Cardiac muscle cell (in vitro differentiated cells and primary cell): Measurements from ENCODE around the gene PDGFC. TPM values are rescaled to one million over a fixed set of nuclear protein-coding genes. Genes with fewer than 3 reads are reported as not detected.

Experiments used
- DNase-seq, 2 donors: peaks; one replicate each; pipeline versions ENCODE4 v3.0.0 to v3.0.0-alpha.2; 2010 to 2017; ENCODE audit warnings: low read depth in 1 of 2, low spot score in 1 of 2
- H3K27ac ChIP-seq: fragments of 200-600 bp; sonication (generic); 2 replicates; pipeline ENCODE4 v1.5.1; 2016
- H3K27me3 ChIP-seq: fragments of 200-600 bp; sonication (generic); 2 replicates; pipeline ENCODE4 v1.6.0; 2016; ENCODE audit warnings: control low read depth
- H3K36me3 ChIP-seq: fragments of 200-600 bp; sonication (generic); 2 replicates; pipeline ENCODE4 v1.5.1; 2016; ENCODE audit warnings: control low read depth
- H3K4me1 ChIP-seq: fragments of 200-600 bp; sonication (generic); 2 replicates; pipeline ENCODE4 v1.8.1; 2017; ENCODE audit warnings: low read depth, mild to moderate bottlenecking, mixed run types
- H3K4me3 ChIP-seq: fragments of 200-600 bp; sonication (generic); 2 replicates; pipeline ENCODE4 v1.5.1; 2016; ENCODE audit warnings: mild to moderate bottlenecking
- H3K9me3 ChIP-seq: fragments of 200-600 bp; sonication (generic); 2 replicates; pipeline ENCODE4 v1.5.1; 2017; ENCODE audit warnings: low read depth, mild to moderate bottlenecking, control low read depth
- CTCF ChIP-seq: IDR thresholded peaks from 2 replicates; pipeline ENCODE4 v1.5.1; 2012; ENCODE audit warnings: low read depth, mild to moderate bottlenecking, low read length
- polyA plus RNA-seq: library from polyadenylated mRNA; unstranded; fragments of >200 nt; fragmentation: Nextera tagmentation; extraction: Ambion mirVana; gene quantifications from 2 replicates; pipeline ENCODE4 v1.2.1, GENCODE V29; 2016
- total RNA-seq: library from RNA; depleted of rRNA; stranded (reverse); fragments of >200 nt; gene quantifications from 2 replicates; pipeline ENCODE4 v1.2.3, GENCODE V29; 2016

Gene PDGFC
- total and polyA plus RNA-seq, 2 experiments from 2014 or later = 6.9 to 18.2 TPM

- no peaks in the 10 kb centered on the region for H3K9me3 ChIP-seq
- H3K36me3 ChIP-seq = no peaks in the 10 kb centered on the region
- no peaks in the 10 kb centered on the region for H3K27me3 ChIP-seq
- DNase-seq = no peak
- no peak overlapping the region for H3K27ac ChIP-seq
- no peak for TF ChIP-seq CTCF
- no peaks in the 10 kb centered on the region for H3K4me1 ChIP-seq
- no peak overlapping the region for H3K4me3 ChIP-seq
Observed at GRCh38 chr4:156956359-156956758, 15.2 kb downstream of the PDGFC start.

GRCh38 chr4:156954587-156954986 is 17.0 kb downstream of the PDGFC start:
- no peaks in the 10 kb centered on the region for H3K27me3 ChIP-seq
- no peak for TF ChIP-seq CTCF
- H3K4me1 ChIP-seq = no peaks in the 10 kb centered on the region
- H3K9me3 ChIP-seq = no peaks in the 10 kb centered on the region
- H3K27ac ChIP-seq = no peak overlapping the region
- H3K4me3 ChIP-seq = no peak overlapping the region
- DNase-seq = no peak
- H3K36me3 ChIP-seq = no peaks in the 10 kb centered on the region

DNA sequence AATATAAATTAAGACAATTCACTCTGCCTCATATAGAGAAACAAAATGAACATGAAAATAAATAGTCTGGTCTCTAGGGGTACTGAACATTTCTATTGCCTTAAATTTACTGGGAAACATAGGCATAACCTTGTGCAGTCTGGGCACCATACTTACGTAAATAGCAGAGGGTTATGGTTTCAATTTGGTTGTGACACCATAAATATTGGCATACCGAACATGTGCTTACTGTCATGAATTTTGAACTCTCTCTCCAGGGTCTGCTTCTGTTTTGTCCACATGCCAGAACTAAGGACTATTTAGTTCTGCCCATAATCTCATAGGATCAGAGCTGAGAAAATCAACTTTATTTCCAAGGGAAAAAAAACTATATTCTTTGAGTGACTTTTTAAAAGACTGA is 17.6 kb downstream of the PDGFC start:
- no peak for DNase-seq
- no peak for TF ChIP-seq CTCF

DNA sequence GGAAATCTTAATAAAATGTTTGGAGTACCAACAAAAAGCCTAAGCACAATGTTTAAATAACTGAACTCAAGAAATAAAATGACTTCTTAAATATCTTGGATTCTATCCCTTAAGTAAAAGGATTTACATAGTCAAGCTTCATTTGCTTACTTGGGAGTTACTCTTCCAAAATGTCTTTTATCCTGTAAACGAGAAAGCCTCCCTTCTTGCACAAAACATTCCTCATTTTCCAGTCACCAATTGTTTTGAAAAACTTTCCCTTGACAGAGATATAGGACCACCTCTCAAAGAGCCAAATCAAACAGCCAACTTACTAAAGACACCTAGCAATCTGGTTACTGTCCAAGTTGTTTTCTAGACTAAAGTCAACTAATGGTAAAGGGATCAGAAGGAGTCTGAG is 18.6 kb downstream of the PDGFC start:
- no peaks in the 10 kb centered on the region for H3K27me3 ChIP-seq
- TF ChIP-seq CTCF = no peak
- H3K4me1 ChIP-seq = no peaks in the 10 kb centered on the region
- H3K4me3 ChIP-seq = no peak overlapping the region
- no peaks in the 10 kb centered on the region for H3K9me3 ChIP-seq
- H3K36me3 ChIP-seq = no peaks in the 10 kb centered on the region
- H3K27ac ChIP-seq = no peak overlapping the region
- DNase-seq = no peak

More for the DNA sequence above, 17.6 kb downstream of the PDGFC start:
- Histone ChIP-seq H3K9me3 (no peaks in the 10 kb centered on the region), H3K4me3 (no peak overlapping the region), H3K4me1 (no peaks in the 10 kb centered on the region), H3K27me3 (no peaks in the 10 kb centered on the region), H3K36me3 (no peaks in the 10 kb centered on the region), H3K27ac (no peak overlapping the region)

DNA sequence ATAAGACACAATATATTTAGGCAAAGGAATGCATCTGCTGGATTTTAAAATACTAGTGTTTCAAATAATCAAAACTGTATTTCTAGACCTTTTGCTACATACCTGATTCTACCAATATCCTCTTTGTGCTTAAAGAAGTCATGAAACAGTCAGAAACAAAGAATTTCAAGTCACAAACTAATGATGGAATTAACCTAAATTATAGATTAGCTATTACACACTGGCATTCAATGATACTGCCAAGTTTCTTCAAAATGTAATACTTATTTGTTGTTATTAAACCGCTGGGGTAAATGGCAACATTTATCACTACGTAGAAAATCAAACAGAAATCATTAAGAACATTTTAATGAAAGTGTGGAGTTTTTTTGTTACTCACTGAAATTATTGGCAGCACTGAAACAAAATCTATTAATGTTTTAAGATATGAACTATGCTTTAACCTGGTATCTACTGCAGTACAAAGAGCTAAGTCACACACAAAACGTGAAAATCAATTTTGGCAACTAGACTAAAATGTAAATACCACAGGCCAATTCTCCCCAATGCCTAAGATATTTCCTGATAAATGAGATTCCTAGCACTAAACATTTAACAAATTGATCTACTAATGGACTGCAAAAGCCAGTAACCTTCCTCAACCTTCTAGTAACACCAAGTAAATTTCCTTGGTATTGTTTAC is 19.4 kb downstream of the PDGFC start:
- Histone ChIP-seq H3K27me3 (no peaks in the 10 kb centered on the region), H3K4me1 (no peaks in the 10 kb centered on the region), H3K36me3 (no peaks in the 10 kb centered on the region), H3K9me3 (no peaks in the 10 kb centered on the region), H3K27ac (no peak overlapping the region), H3K4me3 (no peak overlapping the region)
- no peak for TF ChIP-seq CTCF
- no peak for DNase-seq

DNA sequence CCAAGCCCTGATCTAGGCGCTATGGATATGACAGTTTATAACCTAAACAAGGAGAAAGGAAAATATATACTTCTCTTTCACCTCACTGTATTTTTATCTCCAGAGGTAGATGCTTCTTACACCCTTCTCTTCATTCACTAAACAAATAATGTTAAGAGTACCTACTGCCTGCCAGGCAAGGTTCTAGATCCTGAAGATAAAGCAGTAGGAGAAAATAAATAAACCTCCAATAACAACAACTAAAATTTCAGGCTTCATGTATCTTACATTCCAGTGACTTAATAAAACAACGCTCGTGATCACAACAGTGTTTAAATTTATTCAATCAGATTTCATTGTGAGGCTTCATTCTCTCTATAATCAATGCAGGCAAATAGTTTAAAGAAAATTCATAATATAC is 20.7 kb downstream of the PDGFC start:
- DNase-seq = no peak
- H3K36me3 ChIP-seq = no peaks in the 10 kb centered on the region
- no peaks in the 10 kb centered on the region for H3K9me3 ChIP-seq
- H3K4me1 ChIP-seq = no peaks in the 10 kb centered on the region
- no peaks in the 10 kb centered on the region for H3K27me3 ChIP-seq
- H3K4me3 ChIP-seq = no peak overlapping the region
- H3K27ac ChIP-seq = no peak overlapping the region
- no peak for TF ChIP-seq CTCF
